Mesothelial cell of epicardium (in vitro differentiated cells): ENCODE data around the gene SORCS3. TPM values are rescaled to one million over a fixed set of nuclear protein-coding genes. Genes with fewer than 3 reads are reported as not detected.

Source experiments
- DNase-seq, 2 experiments: peaks; one replicate each; pipeline ENCODE4 v3.0.0; 2021; ENCODE audit warnings: low spot score in 2 of 2; ENCODE audit not compliant: unreplicated experiment in 2 of 2
- H3K27ac Mint-ChIP-seq: 2 replicates; pipeline ENCODE4 v1.8.0; 2021; ENCODE audit warnings: mixed read lengths
- H3K27me3 Mint-ChIP-seq: 2 replicates; pipeline ENCODE4 v1.8.0; 2021; ENCODE audit warnings: low read depth, mixed read lengths
- H3K36me3 Mint-ChIP-seq: 2 replicates; pipeline ENCODE4 v1.8.0; 2021; ENCODE audit warnings: mixed read lengths
- H3K4me1 Mint-ChIP-seq: 2 replicates; pipeline ENCODE4 v1.8.0; 2021; ENCODE audit warnings: mixed read lengths
- H3K4me3 Mint-ChIP-seq: 2 replicates; pipeline ENCODE4 v1.8.0; 2021; ENCODE audit warnings: mild to moderate bottlenecking, moderate library complexity, mixed read lengths
- H3K9me3 Mint-ChIP-seq: 2 replicates; pipeline ENCODE4 v1.8.0; 2021; ENCODE audit warnings: mixed read lengths
- total RNA-seq: library from RNA; stranded (reverse); gene quantifications from 3 replicates; pipeline ENCODE4 v1.2.1, GENCODE V29; 2021
- TF ChIP-seq, protein P1 (sequence below): fragments of 200-600 bp; sonication (generic); IDR thresholded peaks from one replicate; pipeline ENCODE4 v1.5.0; 2021; ENCODE audit warnings: antibody characterized with exemption; ENCODE audit not compliant: unreplicated experiment

The SORCS3 gene
- total RNA-seq, 1 donor from 2014 or later, result 0.04 TPM

DNA sequence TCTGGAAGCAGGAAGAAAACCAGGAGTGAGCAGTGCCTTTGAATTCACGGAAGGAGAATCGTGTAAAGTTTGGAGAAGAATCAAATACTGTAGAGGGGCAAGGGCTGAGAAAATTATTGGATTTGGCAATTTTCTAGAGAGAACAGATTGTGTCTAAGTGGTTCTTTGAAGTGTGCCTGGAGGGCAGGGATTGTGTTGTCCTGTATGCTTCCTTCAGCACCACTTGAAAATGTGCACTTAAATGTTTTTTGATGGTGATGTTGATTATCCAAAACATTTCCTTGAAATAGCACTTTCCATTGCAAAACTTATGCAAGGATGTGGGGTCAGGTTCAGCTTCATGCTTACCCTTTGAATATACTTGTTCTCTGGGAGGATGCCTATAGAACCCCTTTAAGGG, 360.2 kb downstream of the SORCS3 start:
- H3K36me3 Mint-ChIP-seq, result no peaks in the 10 kb centered on the region
- no peak overlapping the region for H3K4me3 Mint-ChIP-seq
- no peak for DNase-seq
- H3K9me3 Mint-ChIP-seq, result no peaks in the 10 kb centered on the region
- peaks cover 49% of the 10 kb centered on the region for H3K27me3 Mint-ChIP-seq
- TF ChIP-seq, protein P1, sequence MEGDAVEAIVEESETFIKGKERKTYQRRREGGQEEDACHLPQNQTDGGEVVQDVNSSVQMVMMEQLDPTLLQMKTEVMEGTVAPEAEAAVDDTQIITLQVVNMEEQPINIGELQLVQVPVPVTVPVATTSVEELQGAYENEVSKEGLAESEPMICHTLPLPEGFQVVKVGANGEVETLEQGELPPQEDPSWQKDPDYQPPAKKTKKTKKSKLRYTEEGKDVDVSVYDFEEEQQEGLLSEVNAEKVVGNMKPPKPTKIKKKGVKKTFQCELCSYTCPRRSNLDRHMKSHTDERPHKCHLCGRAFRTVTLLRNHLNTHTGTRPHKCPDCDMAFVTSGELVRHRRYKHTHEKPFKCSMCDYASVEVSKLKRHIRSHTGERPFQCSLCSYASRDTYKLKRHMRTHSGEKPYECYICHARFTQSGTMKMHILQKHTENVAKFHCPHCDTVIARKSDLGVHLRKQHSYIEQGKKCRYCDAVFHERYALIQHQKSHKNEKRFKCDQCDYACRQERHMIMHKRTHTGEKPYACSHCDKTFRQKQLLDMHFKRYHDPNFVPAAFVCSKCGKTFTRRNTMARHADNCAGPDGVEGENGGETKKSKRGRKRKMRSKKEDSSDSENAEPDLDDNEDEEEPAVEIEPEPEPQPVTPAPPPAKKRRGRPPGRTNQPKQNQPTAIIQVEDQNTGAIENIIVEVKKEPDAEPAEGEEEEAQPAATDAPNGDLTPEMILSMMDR, result no peak
- no peak overlapping the region for H3K27ac Mint-ChIP-seq
- no peaks in the 10 kb centered on the region for H3K4me1 Mint-ChIP-seq

DNA sequence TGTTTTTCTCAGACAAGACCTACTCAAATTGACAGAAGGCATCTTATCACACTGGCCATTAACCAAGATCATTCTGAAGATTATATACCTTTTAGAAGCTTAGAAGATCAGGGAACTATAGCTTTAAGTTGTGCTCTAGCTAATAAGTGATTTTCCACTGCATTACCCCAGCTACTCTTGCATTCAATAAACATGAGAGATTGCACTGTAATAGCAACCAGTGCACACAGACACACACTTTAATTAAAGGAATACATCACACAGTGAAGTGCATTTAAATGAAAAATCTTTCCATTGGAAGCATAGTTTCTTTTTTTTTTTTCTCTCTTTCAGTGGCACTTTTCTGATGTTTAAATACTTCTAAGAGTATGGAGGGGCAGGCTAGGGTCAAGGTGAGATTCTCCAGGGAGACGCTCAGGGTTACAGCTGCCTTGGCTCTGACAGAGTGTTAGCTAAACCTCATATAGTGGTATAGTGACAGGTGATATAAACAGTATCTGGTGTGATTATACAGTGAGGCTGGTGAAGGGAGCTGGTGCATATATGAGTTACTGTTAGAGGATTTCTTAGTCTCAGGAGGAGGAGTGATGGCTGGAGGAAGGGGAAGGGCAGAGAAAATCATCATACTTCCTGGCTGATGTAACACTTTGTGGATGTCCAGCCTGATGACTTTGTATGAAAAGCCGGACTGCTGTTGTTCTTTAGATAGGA, 369.5 kb downstream of the SORCS3 start:
- TF ChIP-seq, protein P1, result no peak
- H3K4me1 Mint-ChIP-seq, result no peaks in the 10 kb centered on the region
- H3K4me3 Mint-ChIP-seq, result no peak overlapping the region
- no peak for DNase-seq
- no peak overlapping the region for H3K27ac Mint-ChIP-seq
- H3K36me3 Mint-ChIP-seq, result no peaks in the 10 kb centered on the region
- peaks cover 15% of the 10 kb centered on the region for H3K27me3 Mint-ChIP-seq
- peaks cover 4% of the 10 kb centered on the region for H3K9me3 Mint-ChIP-seq

DNA sequence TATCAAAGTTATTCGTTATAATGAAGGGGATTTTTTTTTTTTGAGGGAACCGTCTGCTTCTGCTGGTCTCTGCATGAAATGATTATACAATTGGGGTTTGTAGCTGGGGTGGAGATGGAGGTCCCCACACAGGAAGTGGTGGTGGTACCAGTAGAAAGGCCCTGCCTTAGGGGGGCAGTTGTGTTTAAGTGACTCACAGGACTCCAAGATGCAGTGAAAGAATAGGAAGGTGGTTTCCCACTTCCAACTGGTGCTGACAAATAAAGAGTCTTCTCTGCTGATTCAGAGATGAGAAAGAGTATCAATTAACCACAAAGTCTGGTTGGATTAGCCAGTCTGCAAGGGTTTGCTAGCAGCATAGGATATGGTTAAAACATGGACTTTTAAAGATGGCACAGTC, 376.0 kb downstream of the SORCS3 start:
- Mint-ChIP-seq H3K4me1 (no peaks in the 10 kb centered on the region), H3K4me3 (no peak overlapping the region), H3K36me3 (no peaks in the 10 kb centered on the region), H3K27ac (no peak overlapping the region), H3K27me3 (no peaks in the 10 kb centered on the region), H3K9me3 (peaks cover 4% of the 10 kb centered on the region)
- TF ChIP-seq, protein P1, result no peak
- DNase-seq, result no peak

DNA sequence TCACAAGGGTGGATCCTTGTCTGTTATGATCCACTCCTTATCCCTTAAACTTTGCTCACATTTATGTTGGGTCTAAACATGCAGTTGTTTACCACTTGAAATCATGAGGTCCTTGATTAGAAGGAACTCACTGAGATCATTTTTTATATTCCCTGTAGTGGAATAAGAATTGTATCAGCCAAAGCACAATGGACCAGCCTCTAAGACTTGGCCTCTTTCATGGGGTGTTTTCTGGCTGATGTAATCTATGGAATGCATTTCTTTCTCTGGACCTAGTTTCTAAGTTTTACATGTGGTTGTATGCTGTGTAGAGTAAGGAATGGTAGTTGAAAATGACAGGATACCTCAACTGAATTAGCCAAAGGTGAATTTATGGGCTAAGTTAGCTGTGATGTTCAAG, 376.6 kb downstream of the SORCS3 start:
- H3K27ac Mint-ChIP-seq, result no peak overlapping the region
- no peaks in the 10 kb centered on the region for H3K4me1 Mint-ChIP-seq
- H3K4me3 Mint-ChIP-seq, result no peak overlapping the region
- TF ChIP-seq, protein P1, result no peak
- H3K9me3 Mint-ChIP-seq, result peaks cover 4% of the 10 kb centered on the region
- H3K27me3 Mint-ChIP-seq, result no peaks in the 10 kb centered on the region
- DNase-seq, result no peak
- H3K36me3 Mint-ChIP-seq, result no peaks in the 10 kb centered on the region

DNA sequence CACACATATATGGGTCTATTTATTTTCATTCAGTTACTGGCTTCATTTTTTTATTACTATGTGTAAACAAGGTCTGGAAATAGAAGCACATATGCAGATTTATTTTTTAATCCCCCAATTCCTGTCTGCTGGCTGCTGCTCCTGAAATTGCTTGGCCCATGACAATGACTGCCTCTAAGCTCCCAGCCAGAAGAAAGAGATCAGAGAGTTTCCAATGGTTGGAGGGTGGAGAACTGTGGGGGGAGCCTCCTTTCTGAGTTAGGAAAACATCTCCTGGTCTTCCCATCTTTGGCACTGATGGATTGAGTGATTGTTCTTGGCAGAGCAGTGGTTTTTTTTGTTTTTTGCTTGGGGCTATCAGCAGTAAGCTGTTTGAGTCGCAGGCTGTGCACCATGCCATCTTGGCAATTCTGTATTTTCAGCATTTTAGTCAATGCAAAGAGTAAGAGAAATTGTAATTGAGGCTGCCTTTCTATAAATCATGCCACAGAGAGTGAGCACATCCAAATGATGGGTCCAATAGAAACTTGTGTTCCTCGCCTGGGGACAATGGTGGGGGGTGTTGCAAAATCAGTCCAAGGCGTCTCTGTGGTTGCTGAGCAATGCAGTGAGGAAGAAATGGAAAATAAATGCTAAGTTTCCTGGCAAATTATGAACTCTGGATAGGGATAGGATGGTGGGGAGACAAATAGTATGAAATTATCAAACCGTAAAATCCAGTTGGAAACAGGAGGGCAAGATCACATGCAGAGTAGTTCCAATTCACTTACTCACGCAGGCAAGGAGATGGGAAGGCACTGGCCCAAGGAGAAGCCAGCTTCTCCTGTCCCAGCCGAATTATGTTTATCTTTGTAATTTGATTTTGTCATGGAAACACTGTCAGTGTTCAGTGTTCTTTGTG, 382.4 kb downstream of the SORCS3 start:
- DNase-seq, result no peak

More for the DNA sequence above, 382.4 kb downstream of the SORCS3 start:
- H3K4me3 Mint-ChIP-seq, result no peak overlapping the region
- H3K27ac Mint-ChIP-seq, result no peak overlapping the region
- no peaks in the 10 kb centered on the region for H3K4me1 Mint-ChIP-seq
- no peaks in the 10 kb centered on the region for H3K9me3 Mint-ChIP-seq
- H3K27me3 Mint-ChIP-seq, result peaks cover 13% of the 10 kb centered on the region
- H3K36me3 Mint-ChIP-seq, result no peaks in the 10 kb centered on the region
- TF ChIP-seq, protein P1, result no peak
